Middle frontal gyrus (tissue), 1 donor: Measurements from ENCODE around the gene HSD11B2.

Experiments used
- DNase-seq: peaks from one replicate; pipeline ENCODE4 v3.0.0-alpha.2; 2015; ENCODE audit warnings: low spot score; ENCODE audit errors: extremely low spot score

Gene HSD11B2

DNA sequence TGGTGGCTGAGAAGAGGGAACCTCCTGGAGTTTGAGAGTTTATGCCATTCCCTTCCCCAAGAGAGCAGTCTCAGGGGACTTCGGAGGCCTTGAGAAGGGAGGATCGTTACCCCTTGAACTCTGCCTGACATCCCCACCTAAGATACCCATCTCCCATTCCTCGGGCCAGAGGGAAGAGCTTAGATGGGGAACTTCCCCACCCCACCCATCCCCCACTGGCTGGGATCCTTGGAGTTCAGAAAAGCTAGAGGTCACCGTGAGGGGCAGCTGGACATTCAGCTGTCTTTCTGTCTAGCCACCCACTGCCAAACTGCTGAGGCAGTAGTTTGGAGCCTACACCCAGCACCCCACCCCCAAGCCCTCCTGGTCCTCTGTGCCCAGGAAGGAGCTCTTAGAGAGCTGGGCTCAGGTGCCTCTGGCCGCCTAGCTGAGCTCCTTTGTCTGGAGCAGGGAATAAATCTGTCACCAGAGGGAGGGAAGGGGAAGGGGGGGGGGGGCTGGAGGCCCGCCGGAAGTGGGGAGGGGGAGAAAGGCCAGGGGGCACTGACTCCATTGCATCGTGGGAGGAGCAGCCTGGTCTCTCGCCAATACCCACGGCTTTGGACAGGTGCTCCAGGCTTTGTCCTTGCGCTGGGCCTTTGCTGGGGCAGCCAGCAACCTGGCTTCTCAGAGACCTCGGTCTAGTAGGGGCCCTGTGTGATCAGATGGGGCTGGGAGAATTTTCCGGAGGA is 1.0 kb downstream of the HSD11B2 start:
- no peak for DNase-seq

DNA sequence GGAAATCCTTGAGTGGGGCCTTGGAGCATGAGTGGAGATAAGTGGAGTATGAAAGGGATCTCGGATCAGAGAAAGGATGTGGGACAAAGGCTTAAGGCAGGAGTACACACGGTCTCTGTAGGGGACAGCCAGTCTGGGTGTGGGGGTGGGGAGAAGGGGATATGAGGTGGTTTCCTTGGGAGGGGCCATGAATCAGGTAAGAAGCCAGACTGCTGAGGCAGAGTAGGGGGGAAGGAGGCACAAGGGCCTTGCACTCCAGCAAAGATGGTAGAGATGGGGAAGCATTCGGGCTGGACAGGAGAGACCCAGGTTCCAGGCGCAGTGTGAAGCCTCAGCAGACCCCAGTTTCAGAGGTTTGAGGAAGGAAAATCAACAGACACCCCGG is 1.6 kb downstream of the HSD11B2 start:
- no peak for DNase-seq

DNA sequence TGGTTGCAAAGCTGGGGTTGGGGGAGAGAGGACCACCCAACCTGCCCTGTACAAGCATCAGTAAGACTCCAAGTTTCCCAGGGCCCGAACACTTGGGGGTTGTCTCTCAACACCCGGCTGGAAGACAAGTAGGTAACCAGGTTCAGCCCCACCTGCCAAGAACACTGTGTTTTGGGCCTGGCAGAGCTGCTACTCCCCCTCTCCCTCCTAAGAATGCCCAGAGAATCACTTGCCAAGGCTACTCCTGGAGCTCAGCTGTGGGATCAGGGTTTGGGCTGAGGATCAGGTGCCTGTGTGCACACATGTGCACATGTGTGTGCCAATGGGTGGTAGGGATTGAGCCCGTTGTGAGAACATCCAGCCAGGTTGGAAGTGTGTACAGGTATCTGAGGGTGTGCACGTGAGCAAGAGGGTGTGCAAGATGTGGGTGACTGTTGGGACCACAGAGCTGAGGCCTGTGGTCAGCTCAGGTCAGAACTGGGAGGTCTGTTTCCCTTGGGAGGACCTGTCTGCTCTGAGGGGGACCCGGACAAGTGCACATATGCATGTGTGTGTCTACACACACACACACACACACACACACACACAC is 2.3 kb downstream of the HSD11B2 start:
- no peak for DNase-seq

DNA sequence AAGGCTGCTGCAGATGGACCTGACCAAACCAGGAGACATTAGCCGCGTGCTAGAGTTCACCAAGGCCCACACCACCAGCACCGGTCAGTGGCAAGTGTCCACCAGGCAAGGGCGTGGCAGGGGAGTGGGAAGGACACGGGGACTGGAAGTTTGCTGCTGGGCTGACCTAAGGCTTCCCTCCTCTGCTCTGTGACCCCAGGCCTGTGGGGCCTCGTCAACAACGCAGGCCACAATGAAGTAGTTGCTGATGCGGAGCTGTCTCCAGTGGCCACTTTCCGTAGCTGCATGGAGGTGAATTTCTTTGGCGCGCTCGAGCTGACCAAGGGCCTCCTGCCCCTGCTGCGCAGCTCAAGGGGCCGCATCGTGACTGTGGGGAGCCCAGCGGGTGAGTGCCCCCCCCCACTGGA is 4.8 kb downstream of the HSD11B2 start:
- no peak for DNase-seq

DNA sequence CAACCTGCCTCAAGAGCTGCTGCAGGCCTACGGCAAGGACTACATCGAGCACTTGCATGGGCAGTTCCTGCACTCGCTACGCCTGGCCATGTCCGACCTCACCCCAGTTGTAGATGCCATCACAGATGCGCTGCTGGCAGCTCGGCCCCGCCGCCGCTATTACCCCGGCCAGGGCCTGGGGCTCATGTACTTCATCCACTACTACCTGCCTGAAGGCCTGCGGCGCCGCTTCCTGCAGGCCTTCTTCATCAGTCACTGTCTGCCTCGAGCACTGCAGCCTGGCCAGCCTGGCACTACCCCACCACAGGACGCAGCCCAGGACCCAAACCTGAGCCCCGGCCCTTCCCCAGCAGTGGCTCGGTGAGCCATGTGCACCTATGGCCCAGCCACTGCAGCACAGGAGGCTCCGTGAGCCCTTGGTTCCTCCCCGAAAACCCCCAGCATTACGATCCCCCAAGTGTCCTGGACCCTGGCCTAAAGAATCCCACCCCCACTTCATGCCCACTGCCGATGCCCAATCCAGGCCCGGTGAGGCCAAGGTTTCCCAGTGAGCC is 5.8 kb downstream of the HSD11B2 start:
- no peak for DNase-seq

DNA sequence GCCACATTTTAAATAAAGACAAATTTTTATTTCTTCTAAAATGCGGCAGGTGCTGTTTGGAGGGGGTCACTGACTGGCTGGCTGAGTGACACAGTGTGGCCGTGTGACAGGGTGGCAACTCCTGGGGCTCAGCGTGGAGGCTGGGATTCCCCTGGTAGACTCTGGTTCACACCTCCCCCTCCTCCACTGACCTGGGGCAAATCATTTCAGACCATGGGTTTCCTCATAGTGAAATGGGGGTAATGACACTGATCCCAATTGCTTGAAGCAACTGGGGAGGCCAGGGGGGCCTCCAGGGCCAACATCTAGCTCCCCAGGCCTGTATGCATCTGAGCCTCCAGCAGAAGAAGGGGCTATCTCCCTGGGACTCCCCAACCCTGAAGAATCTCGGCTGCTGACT is 6.6 kb downstream of the HSD11B2 start:
- no peak for DNase-seq

DNA sequence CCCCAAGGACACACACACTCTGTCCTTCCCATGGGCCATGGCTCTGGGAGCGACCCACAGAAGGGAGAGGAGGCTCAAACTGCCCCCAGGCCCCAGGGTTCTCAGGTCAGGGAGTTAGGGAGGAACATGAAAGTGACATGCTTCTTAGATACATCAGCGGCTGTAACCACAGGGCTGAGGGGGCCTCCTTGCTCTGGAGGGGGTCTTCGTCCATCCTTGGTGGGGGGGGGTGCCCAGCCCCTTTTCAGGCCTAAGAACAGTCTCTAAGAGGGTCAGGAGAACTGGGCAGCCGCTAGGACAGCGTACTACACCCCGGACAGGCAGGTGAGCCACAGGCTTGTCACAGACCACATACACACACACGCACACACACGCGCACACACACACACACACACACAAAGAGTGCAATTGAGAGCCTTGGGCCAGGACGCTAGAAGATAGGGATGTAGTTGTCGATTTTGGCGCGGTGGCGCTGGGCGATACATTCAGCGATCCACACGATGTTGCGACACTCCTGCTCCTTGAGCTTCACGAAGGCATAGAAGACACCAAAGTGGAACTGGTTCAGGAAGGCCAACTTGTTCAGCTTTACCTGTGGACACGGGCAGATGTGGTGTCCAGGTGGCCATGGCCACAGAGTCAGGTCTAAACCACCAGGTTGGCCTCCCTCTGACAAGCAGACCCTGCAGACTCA is 7.3 kb downstream of the HSD11B2 start:
- no peak for DNase-seq

DNA sequence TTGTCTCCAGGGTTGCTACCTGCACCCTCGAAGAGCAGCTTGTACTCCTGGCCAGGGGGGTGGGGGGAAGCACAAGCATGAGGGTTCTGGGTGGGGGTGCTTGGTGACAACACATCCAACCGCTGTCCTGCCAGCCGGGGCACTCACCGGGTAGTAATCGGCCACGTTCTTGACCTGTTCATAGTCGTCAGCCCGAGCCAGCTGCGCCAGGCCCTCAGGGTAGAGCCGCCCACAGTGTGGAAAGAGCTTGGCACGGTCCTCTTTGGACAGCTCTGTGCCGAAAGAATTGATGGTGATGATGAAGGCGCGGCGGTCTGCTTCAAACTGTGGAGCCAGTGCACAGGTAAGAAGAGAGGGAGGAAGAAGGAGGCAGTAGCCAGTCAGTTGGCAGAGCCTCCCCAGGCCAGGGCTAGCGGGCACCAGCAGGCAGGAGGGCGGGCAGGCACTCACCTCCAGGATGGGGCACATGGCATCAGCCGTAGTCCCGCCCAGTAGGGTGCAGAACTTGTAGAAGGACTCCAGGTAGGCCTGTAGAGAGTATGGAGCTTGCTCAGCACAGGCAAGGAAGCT is 8.0 kb downstream of the HSD11B2 start:
- no peak for DNase-seq

DNA sequence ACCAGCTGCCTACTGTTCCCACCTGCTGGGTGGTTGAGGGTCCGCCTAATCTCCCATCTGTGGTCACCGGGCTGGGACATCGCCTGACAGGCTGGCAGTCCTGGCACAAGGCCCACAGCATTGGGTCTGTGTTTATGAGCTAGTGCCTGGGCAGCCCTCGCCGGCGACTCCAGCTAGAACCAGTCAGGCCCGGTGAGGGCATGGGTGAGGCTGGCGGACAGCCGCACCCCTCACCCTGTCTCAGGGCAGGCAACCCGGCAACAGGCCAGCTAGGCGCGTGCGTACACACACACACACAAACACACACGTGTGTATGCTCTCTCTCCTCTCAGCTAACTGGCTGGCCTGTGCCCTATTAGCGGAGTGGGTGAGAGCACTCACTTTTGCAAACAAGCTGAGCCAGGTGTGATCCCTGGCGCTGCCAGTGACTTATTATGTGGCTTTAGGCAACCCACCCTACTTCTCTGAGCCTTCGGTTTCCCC is 10.4 kb downstream of the HSD11B2 start:
- DNase-seq: no peak

DNA sequence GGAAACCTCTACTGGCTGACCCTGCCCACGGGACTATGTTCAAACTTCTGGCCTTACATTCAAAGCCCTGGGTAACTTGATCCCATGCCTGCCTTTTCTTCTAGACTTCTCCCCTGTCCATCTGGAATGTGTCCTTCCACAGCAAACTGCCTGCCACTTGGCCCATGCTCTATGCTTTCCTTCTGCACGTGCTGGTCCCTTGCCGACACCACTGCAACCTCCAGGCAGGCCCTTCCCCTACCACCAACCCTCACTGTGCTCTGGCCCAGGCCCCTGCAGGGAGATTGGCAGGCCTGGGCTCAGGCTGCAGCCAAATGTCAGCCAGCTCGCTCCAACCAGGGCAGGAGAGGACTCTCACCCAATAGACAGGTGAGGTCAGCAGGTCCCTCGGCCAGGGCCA is 11.0 kb downstream of the HSD11B2 start:
- no peak for DNase-seq

DNA sequence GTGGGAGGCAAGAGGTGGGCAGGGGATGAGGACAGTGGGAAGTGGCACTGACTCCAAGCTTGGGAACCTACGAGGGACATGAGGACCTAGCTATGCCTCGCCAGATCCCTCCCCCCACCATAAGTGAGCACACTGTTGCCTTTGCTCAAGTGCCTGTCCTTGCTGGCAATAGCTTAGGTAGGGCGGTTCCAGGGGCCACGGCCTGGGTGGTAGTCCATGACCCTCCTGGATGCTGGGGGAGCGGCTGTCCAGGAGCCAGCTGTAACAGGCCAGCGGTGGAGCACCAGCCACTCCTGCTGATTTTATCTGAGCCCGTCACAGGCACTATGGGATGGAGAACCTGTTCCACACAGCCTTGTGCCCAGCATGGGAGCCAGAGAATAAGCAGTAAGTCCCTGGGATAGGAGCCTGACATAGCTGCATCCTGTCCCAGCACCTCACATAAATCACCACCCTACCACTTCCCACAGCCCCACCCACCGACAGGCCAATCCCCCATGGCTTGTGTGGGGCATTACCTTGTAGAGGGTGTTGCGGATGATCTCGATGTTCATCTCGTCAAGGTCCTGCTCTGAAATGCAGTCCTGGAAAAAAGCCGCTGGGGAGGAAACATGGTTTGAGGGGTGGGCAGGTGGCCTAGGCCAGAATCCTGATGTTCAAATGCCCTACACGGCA is 11.8 kb downstream of the HSD11B2 start:
- DNase-seq: no peak

DNA sequence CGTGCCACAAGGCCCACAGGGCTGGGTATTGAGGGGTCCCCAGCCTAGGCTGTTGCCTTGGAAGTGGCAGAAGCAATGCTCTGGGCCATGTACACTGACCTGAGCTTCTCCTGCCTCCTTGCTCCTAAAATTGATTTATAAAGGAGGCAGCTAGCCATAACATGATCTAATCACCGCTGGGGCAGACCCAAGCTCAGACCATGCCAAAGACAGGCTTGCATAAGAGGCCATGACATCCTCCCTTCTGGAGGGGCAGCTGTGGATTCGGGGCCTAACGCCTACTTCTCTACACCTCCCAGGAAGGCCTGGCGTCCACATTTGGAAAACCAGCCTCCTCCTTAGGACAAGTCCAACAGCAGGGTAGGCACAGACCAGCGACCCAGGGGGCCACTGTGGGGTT is 12.3 kb downstream of the HSD11B2 start:
- DNase-seq: no peak

DNA sequence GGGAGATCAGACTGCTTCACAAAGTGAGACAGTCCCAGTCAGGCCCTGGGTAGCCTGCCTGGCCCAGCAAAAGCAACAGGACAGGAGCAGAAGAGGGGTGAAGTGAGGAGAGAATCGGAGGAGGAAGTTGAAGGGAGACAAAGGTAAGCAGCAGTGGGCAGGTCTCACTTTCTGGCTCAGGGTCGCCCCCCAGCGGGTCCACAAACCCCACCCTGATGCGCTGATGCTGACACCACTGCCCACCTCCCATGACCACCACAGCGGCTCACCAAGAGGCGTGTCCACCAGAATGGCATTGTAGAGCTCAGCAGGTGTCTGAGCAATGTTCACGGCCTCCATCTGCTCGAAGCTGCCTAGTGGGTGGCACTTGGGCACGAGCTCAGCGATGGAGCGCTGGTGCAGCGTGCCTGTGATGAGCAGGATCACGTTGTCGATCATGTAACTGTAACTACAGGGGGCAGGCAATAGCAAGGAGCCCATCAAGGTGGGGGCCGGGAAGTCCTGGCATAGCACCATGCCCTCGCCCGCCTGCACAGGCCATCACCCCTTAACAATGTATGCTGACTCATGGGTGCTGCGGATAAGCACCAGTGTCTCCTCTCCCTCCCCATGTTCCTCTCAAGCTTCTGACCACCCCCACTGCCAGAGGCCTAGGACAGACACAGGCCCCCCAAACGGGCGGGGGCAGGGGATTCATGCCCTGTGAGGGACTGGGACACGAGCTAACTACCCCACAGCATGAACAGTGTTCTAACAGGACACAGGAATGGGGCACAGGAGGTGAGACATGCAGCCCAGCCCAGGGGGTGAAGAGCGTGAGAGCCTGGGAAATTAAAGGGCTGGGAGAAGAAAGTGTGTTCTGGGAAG is 13.6 kb downstream of the HSD11B2 start:
- no peak for DNase-seq

DNA sequence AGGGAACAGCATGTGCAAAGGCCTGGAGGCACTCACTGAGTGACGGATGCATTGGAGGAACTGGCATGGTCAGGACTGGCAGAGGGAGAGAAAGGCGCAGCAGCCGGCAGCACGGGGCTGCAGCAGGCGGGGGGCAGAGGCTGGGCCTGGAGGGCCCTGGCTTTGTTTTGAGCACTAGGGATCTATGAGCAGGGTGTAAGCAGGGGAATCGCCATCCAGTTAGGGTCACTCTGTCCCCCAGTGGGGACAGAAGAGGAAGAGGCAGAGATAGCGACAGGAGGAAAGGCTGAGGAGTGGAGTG is 14.2 kb downstream of the HSD11B2 start:
- no peak for DNase-seq

DNA sequence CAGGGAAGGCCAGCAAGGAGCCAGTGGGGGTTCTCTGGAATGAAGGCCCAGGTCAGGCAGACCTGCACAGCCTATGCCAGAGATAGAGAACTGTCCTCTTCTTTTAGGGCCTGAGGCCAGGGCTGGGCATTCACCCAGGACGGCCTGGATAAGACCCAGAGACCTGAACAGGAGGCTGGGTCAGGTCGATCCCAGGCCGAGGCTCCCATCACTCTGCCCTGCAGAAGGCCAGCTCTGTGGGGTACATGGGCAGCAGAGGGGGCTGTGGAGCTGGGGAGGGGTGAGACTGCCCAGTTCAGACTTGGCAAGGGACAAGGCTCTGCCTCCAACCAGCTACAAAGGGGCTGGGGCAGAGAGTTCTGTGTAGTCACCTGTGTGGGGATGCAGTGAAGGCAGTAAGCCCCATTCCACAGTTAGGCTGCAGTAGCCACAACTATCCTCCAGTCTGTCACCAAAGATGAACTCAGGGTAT is 14.6 kb downstream of the HSD11B2 start:
- DNase-seq: no peak

DNA sequence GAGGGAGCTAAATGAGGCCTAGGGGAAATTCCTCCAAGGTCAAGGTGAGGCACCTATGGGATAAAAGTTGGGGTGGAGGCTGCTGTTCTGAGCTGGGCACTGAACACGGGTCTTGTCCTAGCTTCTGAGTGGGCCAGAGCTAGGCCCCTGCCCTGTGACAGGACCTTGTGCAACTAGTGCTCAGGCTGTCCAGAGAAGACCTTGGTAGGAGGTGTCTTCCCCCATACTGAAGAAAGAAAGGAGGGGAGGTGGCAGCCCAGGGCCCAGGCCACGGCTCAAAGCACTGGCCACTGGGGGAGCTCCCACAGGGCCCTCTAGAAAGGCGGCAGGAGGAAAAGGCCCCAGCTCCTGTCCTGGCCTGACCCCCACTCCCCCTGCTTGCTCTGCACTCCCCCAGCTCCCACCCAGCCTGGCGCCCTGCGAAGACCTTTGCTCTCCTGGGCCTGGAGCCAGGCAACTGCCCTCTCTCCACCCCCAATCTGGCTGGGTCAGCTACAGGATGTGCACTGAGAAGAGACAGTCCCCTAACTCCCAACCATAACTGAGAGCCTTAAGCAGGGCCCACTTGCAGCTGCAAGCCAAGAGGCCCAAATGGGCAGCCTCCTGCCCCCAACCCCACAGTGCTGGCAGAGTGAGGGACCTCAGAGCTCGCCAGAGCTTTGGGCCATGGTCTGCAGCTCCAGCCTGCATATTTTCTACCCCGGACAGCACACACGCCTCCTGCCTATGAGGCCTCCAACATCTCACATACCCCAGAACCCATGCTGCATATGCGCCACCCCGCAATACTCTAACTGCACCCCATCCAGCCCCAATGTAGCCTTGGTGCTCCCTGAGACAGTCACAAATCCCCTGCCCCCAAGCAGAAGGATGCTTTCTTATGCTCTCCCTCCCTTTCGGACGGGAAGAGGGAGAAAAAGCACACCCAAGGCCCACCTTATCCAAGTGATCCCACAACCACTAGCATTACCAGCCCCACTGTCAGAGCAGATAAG is 15.3 kb downstream of the HSD11B2 start:
- DNase-seq: no peak

DNA sequence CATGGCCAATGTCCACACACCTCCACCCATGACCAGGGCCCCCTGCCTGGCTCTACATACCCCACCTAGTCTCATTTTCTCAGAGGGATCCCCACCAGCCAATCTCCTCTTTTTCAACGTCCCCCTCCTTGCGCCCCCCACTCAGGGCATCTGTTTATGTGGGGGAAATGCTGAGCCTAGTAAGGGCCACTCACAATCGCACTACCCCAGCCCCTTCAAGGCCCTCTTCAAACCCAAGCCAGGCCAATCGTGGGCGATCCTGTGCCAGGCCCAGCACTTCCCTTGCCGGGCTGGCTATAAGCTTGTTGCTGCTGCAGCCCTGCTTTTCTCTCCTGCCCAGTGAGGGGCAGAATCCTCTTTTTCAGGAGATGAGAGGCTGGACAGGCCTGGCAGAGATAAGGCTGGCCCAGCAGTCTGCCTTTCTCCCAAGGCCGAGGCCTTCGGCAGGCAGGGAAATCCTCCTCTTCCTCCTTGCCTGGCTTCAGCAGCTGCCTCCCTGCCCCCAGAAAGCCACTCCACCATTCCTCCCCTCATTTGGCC is 16.1 kb downstream of the HSD11B2 start:
- no peak for DNase-seq

DNA sequence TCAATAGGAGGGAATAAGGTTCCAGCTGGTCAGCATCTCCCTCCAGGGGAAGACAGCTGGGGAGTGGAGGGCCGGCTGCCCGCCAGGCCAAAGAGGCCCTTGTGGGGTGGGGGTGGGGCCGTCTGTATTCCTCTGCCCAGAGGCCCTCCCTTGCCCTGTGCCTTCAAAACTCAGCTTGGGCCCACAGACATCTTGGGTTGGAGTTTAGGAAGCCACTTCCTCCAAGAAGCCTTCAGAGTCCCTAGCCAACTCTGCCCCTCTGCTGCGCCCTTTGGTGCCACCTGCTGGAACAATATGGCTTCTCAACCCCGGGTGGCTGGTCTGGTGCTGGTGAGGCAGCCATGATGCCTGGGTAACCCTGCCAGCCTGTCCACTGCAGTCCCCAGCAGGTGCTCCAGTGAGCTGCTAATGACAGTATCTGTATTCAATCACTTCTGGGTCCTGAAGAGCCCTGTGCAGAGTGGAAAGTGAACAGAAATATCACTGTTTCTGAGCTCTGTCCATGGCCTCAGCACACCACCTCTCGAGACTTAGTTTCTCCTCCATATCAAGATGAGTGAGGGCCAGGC is 16.7 kb downstream of the HSD11B2 start:
- no peak for DNase-seq

DNA sequence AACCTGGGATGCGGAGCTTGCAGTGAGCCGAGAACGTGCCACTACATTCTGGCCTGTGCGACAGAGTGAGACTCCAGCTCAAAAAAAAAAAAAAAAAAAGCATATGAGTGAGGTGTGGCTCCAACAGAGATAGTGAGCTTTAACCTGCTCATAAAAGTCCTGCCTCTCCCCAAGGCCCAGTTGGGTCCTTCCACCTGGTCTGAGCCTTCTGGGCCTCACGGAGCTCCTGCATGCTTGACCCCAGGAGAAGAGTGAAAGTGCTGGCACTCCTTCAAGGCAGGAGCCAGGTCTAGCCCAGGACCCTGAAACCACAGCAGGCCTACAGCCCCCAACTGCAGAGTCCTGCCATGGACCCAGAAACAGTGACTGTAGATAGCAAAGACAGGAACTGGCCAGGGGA is 17.7 kb downstream of the HSD11B2 start:
- no peak for DNase-seq
